Adrenal gland (tissue), 12 donors: Measurements from ENCODE around the gene ABTB2. TPM values are rescaled to one million over a fixed set of nuclear protein-coding genes. Genes with fewer than 3 reads are reported as not detected.

ENCODE experiments used
- DNase-seq, 7 donors: peaks; one replicate each; pipeline ENCODE4 v3.0.0-alpha.2; 2019 to 2020
- H3K27ac ChIP-seq, 5 donors: fragments of 200-600 bp; sonication (generic) in 4 of 5; 1 replicate in 3 of 5; 2 replicates in 2 of 5; pipeline versions ENCODE4 v1.5.1 to v1.8.0; 2016 to 2020; ENCODE audit warnings: mild to moderate bottlenecking in 1 of 5
- H3K27me3 ChIP-seq: fragments of 200-600 bp; 2 replicates; pipeline ENCODE4 v1.8.0; 2021
- H3K36me3 ChIP-seq, 2 donors: fragments of 200-600 bp; replicated peaks in 1 of 2; 1 replicate in 1 of 2; 2 replicates in 1 of 2; pipeline versions ENCODE4 v1.5.1 to v1.8.0; 2018 to 2022
- H3K4me1 ChIP-seq, 2 donors: fragments of 200-600 bp; replicated peaks in 1 of 2; 1 replicate in 1 of 2; 2 replicates in 1 of 2; pipeline versions ENCODE4 v1.5.1 to v1.8.0; 2018 to 2021
- H3K4me3 ChIP-seq, 4 donors: fragments of 200-600 bp; sonication (generic) in 3 of 4; one replicate each; pipeline ENCODE4 v1.5.1; 2016 to 2018
- H3K9me3 ChIP-seq, 3 donors: fragments of 200-600 bp; sonication (generic) in 1 of 3; replicated peaks in 1 of 3; 1 replicate in 2 of 3; 2 replicates in 1 of 3; pipeline versions ENCODE4 v1.5.1 to v1.8.0; 2016 to 2021
- CTCF ChIP-seq, 6 experiments: fragments of 450-650 bp in 4 of 6; fragments of 200-600 bp in 2 of 6; sonication (generic) in 1 of 6; IDR thresholded peaks; 1 replicate in 5 of 6; 2 replicates in 1 of 6; pipeline versions ENCODE4 v1.5.1 to v1.8.0; 2016 to 2021; ENCODE audit warnings: antibody characterized with exemption in 6 of 6, mild to moderate bottlenecking in 2 of 6, moderate library complexity in 1 of 6
- POLR2A ChIP-seq, 2 donors: fragments of 450-650 bp; IDR thresholded peaks; one replicate each; pipeline ENCODE4 v1.6.1; 2017; ENCODE audit warnings: antibody characterized with exemption in 2 of 2, mild to moderate bottlenecking in 2 of 2, moderate library complexity in 1 of 2
- WGBS, 4 donors: extraction: QIAGEN DNeasy Blood & Tissue Kit in 2 of 4; methylation state at CpG; one replicate each; pipeline versions ENCODE4 v1.1.5 to v1.1.7; 2013 to 2017; 5-methylcytosine and 5-hydroxymethylcytosine counted together
- intact Hi-C, 2 donors: fragments of 100-400 bp; cut with DNase I; formaldehyde crosslinking; loops; one replicate each; pipeline versions ENCODE4 v1.14.1 to v1.15.0; 2022 to 2023
- polyA plus RNA-seq, 3 donors: library from polyadenylated mRNA; stranded (reverse); fragments of 200-250 nt in 2 of 3; fragments of 350-450 nt in 1 of 3; fragmentation: Illumina TruSeq in 1 of 3; extraction: RNeasy Lipid Tissue Mini Kit (QIAGEN cat#74804) in 1 of 3; gene quantifications; one replicate each; pipeline ENCODE4 v1.2.3, GENCODE V29; 2013 to 2014
- total RNA-seq, 9 donors: library from RNA; depleted of rRNA in 4 of 9; stranded (reverse); fragments of >200 nt in 4 of 9; fragments of 120-200 nt in 1 of 9; fragmentation: NEBNext Ultra II Directional in 1 of 9; extraction: Animal tissue kit (Norgen Biotek cat#: 25700) in 1 of 9; gene quantifications; one replicate each; pipeline versions ENCODE4 v1.1.0 to v1.2.4, GENCODE V29; 2013 to 2023
- donor health status: healthy with polysubstance abuse.
- donor health status: Bipolar disorder and iron deficiency.
- donor health status: DM: yes; HTN: yes; CAD: no.
- donor health status: DM: no; HTN: no; CAD: no.
- donor health status: DM: no; HTN: no; CAD: no.
- donor health status: DM: yes; HTN: yes; CAD: no.

ABTB2 gene
- total and polyA plus RNA-seq, 12 donors = 1.9 to 32.3 (median 6.1) TPM

GRCh38 chr11:34178209-34178821 lies 179.5 kb downstream of the ABTB2 start:
- Histone ChIP-seq H3K9me3 (no peaks in the 10 kb centered on the region), H3K27ac (no peak overlapping the region), H3K4me3 (no peak overlapping the region), H3K36me3 (no peaks in the 10 kb centered on the region), H3K4me1 (peaks cover 0 to 13% of the 10 kb centered on the region in 2 donors), H3K27me3 (no peaks in the 10 kb centered on the region)
- no peak for TF ChIP-seq CTCF (IDR thresholded peaks at IDR 0.05)
- whole genome bisulfite sequencing, 4 donors = 92 to 96% (median 94%) methylated on average over 10 of the region's 10 CpGs
- no peak for DNase-seq
- intact Hi-C loops = loop anchor here (10.0 kb wide), 1 partner anchor 316 kb away; no protein-coding TSS in a partner anchor

GRCh38 chr11:34176751-34177209 lies 181.0 kb downstream of the ABTB2 start:
- Histone ChIP-seq H3K4me1 (peaks cover 0 to 13% of the 10 kb centered on the region in 2 donors), H3K9me3 (no peaks in the 10 kb centered on the region), H3K27me3 (no peaks in the 10 kb centered on the region), H3K27ac (no peak overlapping the region), H3K36me3 (no peaks in the 10 kb centered on the region), H3K4me3 (no peak overlapping the region)
- intact Hi-C loops = loop anchor here (10.0 kb wide), 1 partner anchor 318 kb away; no protein-coding TSS in a partner anchor
- no peak for DNase-seq
- 41 to 73% (median 49%) methylated on average over 2 of the region's 2 CpGs for whole genome bisulfite sequencing, 4 donors
- TF ChIP-seq CTCF (IDR thresholded peaks at IDR 0.05) (no peak), POLR2A (IDR thresholded peaks at IDR 0.05) (no peak)

- intact Hi-C loops = loop anchor here (2.0 to 10.0 kb wide), 2 partner anchors 183 to 319 kb away; partner anchors contain the start of gene ABTB2 (in 1 of the 2)
- Histone ChIP-seq H3K36me3 (peaks cover 0 to 4% of the 10 kb centered on the region in 2 donors), H3K4me3 (no peak overlapping the region), H3K27me3 (no peaks in the 10 kb centered on the region), H3K9me3 (no peaks in the 10 kb centered on the region), H3K4me1 (peaks cover 0 to 13% of the 10 kb centered on the region in 2 donors), H3K27ac (no peak overlapping the region)
- 83 to 86% (median 84%) methylated on average over 7 of the region's 7 CpGs for WGBS, 4 donors
- DNase-seq = peak in 1 of 7 donors; percentile 37
- TF ChIP-seq CTCF (IDR thresholded peaks at IDR 0.05) = no peak
- TF ChIP-seq POLR2A (IDR thresholded peaks at IDR 0.05) = no peak
These were observed 182.4 kb downstream of the ABTB2 start for GRCh38 chr11:34175284-34176019.

- peaks cover 0 to 13% of the 10 kb centered on the region in 2 donors for H3K4me1 ChIP-seq
- TF ChIP-seq CTCF (IDR thresholded peaks at IDR 0.05) (peak; percentile 86 to 99 (median 96)), POLR2A (IDR thresholded peaks at IDR 0.05) (no peak)
- no peak overlapping the region for H3K27ac ChIP-seq
- no peaks in the 10 kb centered on the region for H3K27me3 ChIP-seq
- H3K9me3 ChIP-seq = no peaks in the 10 kb centered on the region
- intact Hi-C loops = loop anchor here (2.0 to 10.0 kb wide), 3 partner anchors 177 to 320 kb away; partner anchors contain the start of gene ABTB2 (in 1 of the 2)
- DNase-seq = peak; percentile 71 to 90 (median 86)
- peak overlapping the region in 1 of 4 donors; percentile 28 for H3K4me3 ChIP-seq
- peaks cover 0 to 5% of the 10 kb centered on the region in 2 donors for H3K36me3 ChIP-seq
- WGBS, 4 donors = 11 to 28% (median 16%) methylated on average over 14 to 33 of the region's 33 CpGs
These were observed 183.3 kb downstream of the ABTB2 start for GRCh38 chr11:34174412-34175041.
